Measurements from ENCODE around the gene TF. TPM values are rescaled to one million over a fixed set of nuclear protein-coding genes. Genes with fewer than 3 reads are reported as not detected.

The TF gene
- polyA plus RNA-seq, 1 donor: 4.4 TPM

DNA sequence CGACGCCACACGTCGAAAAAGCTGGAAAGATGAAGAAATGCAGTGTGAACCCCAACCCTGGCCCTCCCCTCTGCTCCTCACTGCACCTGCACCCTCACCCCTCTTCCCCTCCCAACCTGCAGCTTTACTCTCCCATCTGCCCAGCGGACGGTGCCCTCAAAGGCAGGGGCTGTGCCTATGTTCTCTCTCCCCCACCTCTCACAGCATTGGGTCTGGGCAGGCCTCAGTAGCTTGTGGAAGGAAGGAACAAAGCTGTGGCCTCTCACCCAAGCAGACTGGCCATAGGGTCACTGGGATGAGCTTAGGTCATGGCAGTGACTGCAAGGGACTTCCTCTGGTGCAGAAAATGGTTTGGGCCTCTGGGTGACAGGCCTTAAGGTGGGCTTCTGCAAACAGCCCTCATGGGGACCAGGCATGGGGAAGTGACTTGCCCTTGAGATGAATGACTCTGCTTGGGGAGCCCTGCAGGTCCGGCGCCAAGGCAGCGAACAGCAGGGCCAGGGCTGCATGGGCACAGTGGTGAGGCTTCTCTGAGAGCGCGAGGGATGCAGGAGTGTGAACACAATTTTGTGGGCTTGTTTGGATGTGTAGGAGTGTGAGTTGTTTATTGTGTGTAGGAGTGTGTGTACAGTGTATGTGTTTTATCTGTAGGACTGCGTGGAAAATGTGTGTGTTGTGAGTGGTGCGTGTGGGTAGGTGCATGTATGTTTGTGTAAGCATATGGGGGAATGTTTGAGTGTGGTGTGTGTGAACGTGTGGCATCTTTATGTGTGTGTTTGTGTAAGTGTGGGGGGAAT, 88.6 kb downstream of the TF start:
- DNase-seq (ENCODE audit: low read depth): no peak

DNA sequence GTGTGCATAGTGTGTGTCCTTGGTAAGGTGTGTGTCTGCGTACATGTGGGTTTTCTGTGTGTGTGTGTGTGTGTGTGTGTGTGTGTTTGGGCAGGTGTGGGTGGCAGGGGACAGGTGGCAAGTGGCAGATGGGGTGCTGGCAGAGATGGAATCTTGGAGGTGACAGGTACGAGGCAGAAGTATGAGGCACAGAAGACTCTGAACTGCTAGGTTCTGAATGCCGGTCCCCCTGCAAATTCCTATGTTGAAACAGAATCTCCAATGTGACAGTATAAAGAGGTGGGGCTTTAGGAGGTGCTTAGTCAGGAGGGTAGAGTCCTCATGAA, 89.2 kb downstream of the TF start:
- DNase-seq (ENCODE audit: low read depth): no peak

DNA sequence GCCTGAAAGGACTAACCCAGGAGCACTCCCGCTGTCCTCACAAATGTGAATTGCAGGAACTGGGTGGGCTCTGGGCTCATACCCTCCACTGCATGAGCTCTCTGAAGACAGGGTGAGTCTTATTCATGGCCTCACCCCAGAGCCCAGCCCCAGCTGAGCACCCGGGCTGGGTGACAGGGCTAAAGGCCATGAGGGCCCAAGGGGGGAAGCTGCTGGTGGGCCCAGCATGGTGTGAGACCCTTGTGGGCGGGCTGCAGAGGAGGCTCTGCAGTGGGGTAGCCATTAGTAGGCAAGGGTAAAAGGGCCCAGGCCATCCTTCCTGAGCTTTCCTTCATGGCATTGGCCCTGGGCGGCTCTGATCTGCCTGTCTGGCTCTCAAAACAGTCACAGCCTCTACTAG, 89.8 kb downstream of the TF start:
- DNase-seq (ENCODE audit: low read depth): no peak

DNA sequence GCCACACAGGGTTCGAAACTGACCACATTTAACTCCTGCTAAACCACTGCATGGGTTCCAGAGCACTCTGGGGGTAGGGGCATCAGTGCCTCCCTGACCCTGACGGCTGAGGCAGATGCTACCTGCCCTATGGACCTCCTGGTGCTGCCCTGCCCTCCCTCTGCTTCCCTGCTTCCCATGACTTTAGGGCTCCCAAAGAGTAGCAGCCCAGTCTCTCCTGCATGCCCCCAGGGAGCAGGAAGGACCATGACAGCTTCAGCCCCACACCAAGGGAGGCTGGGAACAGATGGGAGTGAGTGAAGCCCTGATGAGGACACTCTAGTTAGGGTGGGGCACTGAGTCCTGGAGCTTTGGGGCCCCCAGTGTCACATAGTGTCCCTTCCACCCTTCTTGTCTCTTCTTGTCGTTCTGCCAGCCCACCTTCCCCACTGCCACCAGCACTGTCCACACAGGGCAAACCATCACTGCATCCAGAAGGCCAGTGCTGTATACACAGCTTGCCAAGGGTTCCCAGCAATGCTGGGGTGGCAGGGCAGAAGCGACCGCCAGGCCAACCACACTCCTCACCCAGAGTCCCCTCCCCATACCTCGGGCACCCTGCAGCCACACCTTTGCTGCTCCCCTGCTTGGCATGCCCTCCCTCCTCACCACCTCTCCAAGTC, 90.4 kb downstream of the TF start:
- DNase-seq (ENCODE audit: low read depth): no peak

DNA sequence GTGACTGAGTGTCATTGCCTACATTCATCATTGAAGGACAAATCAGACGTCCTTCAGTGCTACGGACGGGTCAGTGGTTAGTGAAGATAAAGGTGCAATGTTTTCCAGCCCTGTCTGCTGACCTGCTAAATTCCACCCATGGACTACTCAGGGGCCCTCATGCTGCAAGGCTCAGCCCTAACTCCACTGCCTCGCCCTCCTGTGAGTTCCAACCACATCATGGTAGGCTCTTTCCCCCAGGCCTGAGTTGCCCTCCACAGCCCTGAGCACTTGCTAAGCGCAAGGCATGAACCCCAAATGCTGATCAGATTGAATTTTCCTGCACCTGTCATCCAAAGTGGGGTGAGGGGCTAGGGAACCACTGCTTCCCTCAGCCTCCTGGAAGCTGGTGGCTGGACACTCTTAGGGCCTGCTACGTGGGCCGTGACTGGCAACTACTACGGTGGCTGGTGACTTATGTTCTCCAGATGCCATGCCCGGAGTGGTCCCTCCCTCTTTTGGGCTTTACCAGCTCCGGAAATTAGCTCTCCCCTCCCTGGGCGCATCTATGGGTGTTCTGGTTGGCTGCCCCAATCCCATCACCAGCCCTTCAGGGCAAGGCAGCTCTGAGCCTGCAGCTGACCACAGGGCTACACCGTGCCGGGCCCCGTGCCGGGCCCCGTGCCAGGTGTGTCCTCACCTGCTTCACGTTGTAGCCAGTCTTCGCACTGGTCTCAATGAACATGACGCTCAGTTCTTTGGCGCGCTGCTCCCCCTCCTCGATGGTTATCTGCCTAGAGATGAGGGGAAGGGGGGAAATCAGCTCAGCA, 91.5 kb downstream of the TF start:
- DNase-seq (ENCODE audit: low read depth): no peak

DNA sequence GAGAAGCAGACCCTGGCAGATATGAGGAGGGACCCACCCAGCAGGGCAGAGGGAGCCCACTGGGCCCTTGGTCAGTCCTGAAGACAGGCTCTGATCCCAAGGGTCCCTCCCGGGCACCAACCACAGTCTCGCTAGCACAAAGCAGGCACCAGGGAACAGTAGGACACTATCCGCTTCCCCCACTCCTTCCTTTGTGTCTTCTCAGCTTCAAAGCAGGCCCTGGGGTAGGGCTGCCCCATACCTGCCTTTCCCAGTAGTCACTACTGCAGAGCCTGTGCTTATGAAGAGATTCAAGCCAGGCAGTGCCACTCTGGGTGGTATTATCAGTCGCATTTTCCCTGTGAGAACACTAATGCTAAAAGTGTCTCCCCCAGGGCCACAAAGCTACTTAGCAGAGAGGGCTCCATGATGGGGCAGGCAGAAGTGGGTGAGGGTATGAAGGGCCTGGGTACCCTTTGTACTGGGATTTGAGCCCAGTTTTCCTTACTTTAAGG, 92.2 kb downstream of the TF start:
- no peak for DNase-seq (ENCODE audit: low read depth)

DNA sequence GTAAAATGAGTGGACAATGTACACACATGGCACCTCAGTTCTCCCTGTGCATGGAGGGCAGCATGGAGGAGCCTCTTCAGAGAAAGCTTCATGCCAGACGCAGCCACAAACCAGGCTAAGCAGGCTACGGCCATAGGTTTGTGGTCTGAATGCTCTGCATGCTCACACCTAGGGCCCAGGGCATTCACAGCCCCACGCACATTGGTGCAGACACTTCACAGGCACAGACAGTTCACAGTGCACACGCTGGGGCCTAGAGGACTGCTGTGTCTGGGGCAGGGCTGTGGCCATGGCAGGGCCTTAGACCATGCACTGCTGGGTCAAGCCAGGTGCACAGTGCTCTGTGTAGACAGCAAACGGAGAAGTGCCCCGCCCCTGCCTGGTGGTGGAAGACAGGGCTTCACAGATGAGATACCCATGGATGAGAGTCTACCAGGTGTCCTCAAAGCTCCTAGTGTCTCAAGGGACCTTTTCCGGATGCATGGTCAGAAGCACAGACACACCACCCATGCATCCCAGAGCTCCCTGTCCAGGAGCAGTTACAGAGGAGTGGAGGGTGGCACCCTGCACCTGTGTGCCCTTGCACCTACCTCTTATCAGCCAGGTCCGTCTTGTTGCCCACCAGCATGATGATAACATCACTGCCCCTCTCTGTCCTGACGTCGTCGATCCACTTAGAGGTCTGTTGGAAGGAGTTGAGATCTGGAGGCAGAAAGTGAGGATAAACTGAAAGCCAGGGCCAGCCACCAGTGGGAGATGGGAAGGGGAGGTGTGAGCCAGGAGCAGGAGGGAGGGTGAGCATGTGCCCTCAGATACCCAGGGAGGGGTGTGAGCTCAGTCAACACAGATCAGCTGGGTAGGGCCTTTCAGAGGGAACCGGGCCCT, 93.0 kb downstream of the TF start:
- no peak for DNase-seq (ENCODE audit: low read depth)

DNA sequence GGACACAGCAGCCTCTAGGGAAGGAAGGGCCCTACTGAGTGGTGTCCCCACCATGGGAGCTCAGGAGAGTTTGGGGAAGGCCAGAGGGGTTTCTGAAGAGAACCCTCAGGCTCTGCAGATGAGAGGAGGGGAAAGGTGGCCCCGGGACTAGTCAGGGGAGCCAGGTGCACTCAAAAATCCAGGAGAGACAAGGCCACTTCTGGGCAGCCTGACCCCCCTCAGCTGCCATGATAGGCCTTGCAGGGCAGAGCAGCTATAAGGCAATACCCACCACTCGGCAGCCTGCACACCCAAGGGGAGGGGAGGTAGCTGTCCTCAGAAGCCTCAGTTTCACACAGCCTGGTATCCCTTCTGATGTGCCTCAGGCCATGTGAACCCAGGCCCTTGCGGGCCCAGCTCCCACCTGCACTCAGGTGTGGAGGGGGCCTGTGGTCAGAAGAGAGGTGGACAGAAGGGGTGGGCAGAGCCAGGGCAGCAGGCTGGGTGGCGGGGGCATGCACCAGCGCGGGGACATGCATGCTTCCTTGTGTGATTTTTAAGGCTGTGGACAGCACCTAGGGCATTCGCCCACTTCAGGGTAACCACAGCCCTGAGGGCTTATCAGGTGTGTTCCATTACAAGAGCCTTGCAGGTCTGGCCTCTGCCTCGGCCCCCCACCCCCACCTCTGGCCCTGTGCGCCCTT, 94.0 kb downstream of the TF start:
- DNase-seq (ENCODE audit: low read depth): no peak

DNA sequence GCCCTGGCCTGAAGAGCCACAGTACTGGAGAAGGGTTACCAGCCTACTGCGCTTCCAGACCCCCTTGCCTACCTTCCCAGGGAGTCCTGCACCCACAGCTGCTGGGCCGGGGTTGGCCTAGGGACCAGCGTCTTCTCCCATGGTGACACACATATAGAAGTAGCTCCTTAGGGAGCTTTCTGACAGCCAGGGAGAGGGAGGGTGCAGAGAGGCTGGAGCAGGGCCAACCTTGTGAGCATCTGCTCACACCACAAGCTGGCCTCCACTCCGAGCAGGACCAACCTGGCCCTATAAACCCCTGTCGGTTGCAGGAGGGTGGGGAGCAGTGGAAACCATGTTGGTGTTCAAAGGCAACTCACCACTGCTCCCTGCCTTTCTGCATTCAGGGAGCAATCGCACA, 94.6 kb downstream of the TF start:
- DNase-seq (ENCODE audit: low read depth): no peak

DNA sequence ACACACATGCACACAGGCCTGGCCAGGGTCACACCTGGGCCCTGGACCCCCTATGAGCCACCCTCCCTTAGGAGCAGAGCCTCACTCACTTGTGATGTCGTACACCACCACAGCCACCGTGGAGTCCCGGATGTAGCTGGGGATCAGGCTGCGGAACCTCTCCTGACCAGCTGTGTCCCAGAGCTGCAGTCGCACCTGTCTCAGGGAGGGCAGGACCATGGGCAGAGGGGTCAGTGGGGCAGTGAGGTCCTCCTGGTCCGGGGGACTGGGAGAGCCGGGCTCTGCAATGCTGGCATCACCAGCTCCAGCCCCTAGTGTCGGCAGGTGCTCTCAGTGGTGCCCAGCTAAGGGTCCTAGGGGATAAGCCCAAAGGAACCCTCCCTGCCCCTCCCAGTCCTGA, 95.0 kb downstream of the TF start:
- no peak for DNase-seq (ENCODE audit: low read depth)

DNA sequence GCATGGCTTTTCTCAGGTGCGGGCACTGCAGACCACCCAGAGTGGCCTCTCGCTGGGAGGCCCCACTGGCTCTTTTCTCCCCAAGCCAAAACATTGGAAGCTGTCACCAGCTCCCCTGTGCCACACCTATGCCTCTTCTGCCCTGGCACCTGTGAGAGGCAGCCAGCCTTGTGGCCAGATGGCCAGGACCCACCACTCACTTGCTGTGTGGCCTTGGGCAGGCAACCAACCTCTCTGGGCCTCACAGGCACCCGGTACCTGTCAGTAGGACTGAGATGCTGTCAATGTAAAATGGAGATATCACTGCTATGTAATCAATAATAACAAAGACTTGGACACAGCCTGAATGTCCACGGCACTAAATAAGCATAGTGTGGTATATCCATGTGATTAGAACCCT, 96.0 kb downstream of the TF start:
- DNase-seq (ENCODE audit: low read depth): no peak

DNA sequence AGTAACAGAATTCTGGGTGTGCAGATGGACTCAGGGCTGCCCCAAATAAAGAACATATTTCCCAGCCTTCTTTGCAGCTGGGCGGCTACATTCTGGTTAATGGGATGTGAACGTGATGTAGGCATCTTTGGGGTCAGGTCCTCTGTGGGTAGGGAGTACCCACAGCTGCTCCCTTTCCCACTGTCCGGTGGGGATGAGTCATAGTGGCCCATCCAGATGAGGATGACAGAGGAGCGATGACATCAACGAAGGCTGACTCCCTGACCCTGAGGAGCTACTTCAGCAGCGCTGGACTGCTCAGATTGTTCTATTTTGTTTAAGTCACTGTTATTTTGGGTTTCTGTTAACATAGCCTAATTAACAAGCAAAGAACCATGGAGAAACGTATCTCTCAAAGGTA, 97.4 kb downstream of the TF start:
- no peak for DNase-seq (ENCODE audit: low read depth)

DNA sequence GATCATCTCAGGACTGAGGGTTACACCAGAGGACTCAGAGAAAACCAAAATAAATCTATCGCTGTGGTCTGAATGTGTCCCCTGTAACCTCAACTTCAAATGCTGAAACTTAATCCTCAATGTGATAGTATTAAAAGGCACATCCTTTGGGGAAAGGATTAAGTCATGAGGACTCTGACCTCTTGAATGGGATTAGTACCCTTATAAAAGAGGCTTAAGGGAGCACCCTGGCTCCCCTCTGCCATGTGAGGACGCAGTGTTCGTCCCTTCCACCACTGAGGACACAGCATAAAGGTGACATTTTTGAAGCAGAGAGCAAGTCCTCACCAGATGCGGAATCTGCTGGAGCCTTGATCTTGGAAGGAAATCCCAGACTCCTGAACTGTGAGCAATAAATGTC, 98.9 kb downstream of the TF start:
- no peak for DNase-seq (ENCODE audit: low read depth)

Other genes starting within 250 kb of the TF start
- 142 TPM for gene CDV3, start 172.7 kb upstream of the TF start, polyA plus RNA-seq (ENCODE audit: insufficient read length)
- gene TOPBP1, start 84.5 kb upstream of the TF start, polyA plus RNA-seq (ENCODE audit: insufficient read length): 25.1 TPM
- gene SRPRB, start 59.4 kb downstream of the TF start, polyA plus RNA-seq (ENCODE audit: insufficient read length): 33.4 TPM
- gene RAB6B, start 149.5 kb downstream of the TF start, polyA plus RNA-seq (ENCODE audit: insufficient read length): 10.7 TPM

Measured in forelimb muscle (tissue), 1 donor.